WTC11 (cell line): ENCODE measurements around the gene HSD17B3. TPM values are rescaled to one million over a fixed set of nuclear protein-coding genes. Genes with fewer than 3 reads are reported as not detected.

Experiments used
- ATAC-seq: fragments of 200-7000 bp; cut with Tn5 transposase; 2 replicates; pipeline ENCODE4 v1.10.0; 2021; ENCODE audit warnings: mild to moderate bottlenecking, moderate library complexity
- CTCF ChIA-PET: fragments of 300-600 bp; sonication (Branson Sonifier 250); formaldehyde crosslinking; loops from one replicate; lab custom pipeline; 2021; ENCODE audit warnings: antibody characterized with exemption; lab: Charles Lee
- POLR2A ChIA-PET: fragments of 350-600 bp; sonication (Branson Sonifier 250); formaldehyde crosslinking; loops from one replicate; lab custom pipeline; 2021; ENCODE audit warnings: antibody characterized with exemption; lab: Charles Lee
- DNase-seq: peaks from one replicate; pipeline ENCODE4 v3.0.0; 2021; ENCODE audit warnings: low spot score
- H3K27ac Mint-ChIP-seq: 2 replicates; pipeline ENCODE4 v1.8.0; 2021; ENCODE audit warnings: mixed read lengths
- H3K27me3 Mint-ChIP-seq: 2 replicates; pipeline ENCODE4 v1.8.0; 2021; ENCODE audit warnings: low read depth, mild to moderate bottlenecking, moderate library complexity, mixed read lengths
- H3K36me3 Mint-ChIP-seq: 2 replicates; pipeline ENCODE4 v1.8.0; 2021; ENCODE audit warnings: mixed read lengths
- H3K4me1 Mint-ChIP-seq: 2 replicates; pipeline ENCODE4 v1.8.0; 2022; ENCODE audit warnings: mixed read lengths
- H3K4me3 Mint-ChIP-seq: 2 replicates; pipeline ENCODE4 v1.8.0; 2021; ENCODE audit warnings: mild to moderate bottlenecking, moderate library complexity, mixed read lengths
- H3K9me3 Mint-ChIP-seq: 2 replicates; pipeline ENCODE4 v1.8.0; 2021; ENCODE audit warnings: mixed read lengths
- ARID4B ChIP-seq: sonication (generic); formaldehyde crosslinking; IDR thresholded peaks from 2 replicates; pipeline ENCODE4 v1.8.0; 2023; ENCODE audit warnings: missing genetic modification reagents, mild to moderate bottlenecking, borderline replicate concordance
- CREB1 ChIP-seq: sonication (generic); formaldehyde crosslinking; IDR thresholded peaks from 2 replicates; pipeline ENCODE4 v1.8.0; 2023; ENCODE audit warnings: mild to moderate bottlenecking, missing genetic modification reagents
- FOXJ3 ChIP-seq: sonication (generic); formaldehyde crosslinking; IDR thresholded peaks from 2 replicates; pipeline ENCODE4 v1.9.0; 2021; ENCODE audit warnings: missing genetic modification reagents, mild to moderate bottlenecking, borderline replicate concordance
- GABPB1 ChIP-seq: sonication (generic); formaldehyde crosslinking; IDR thresholded peaks from 2 replicates; pipeline ENCODE4 v1.8.1; 2023; ENCODE audit warnings: mild to moderate bottlenecking, missing genetic modification reagents
- JAZF1 ChIP-seq: fragments of 250-450 bp; sonication (Bioruptor Pico); IDR thresholded peaks from 2 replicates; pipeline ENCODE4 v1.9.0; 2021; ENCODE audit warnings: moderate library complexity, mild to moderate bottlenecking, inconsistent platforms
- JUN ChIP-seq: sonication (generic); formaldehyde crosslinking; IDR thresholded peaks from 2 replicates; pipeline ENCODE4 v1.8.0; 2023; ENCODE audit warnings: mild to moderate bottlenecking, missing genetic modification reagents
- MXD4 ChIP-seq: fragments of 250-450 bp; sonication (Bioruptor Pico); IDR thresholded peaks from 2 replicates; pipeline ENCODE4 v1.8.0; 2021; ENCODE audit warnings: mild to moderate bottlenecking, moderate library complexity, borderline replicate concordance
- NFE2L1 ChIP-seq: sonication (generic); formaldehyde crosslinking; IDR thresholded peaks from 2 replicates; pipeline ENCODE4 v1.8.1; 2023; ENCODE audit warnings: missing genetic modification reagents
- RORB ChIP-seq: fragments of 250-450 bp; sonication (Bioruptor Pico); IDR thresholded peaks from 2 replicates; pipeline ENCODE4 v1.9.0; 2021; ENCODE audit warnings: mild to moderate bottlenecking
- ZBTB21 ChIP-seq: sonication (generic); formaldehyde crosslinking; IDR thresholded peaks from 2 replicates; pipeline ENCODE4 v1.8.1; 2023; ENCODE audit warnings: mild to moderate bottlenecking, missing genetic modification reagents, borderline replicate concordance
- ZNF219 ChIP-seq: sonication (generic); formaldehyde crosslinking; IDR thresholded peaks from 2 replicates; pipeline ENCODE4 v1.8.0; 2023; ENCODE audit warnings: missing genetic modification reagents, mild to moderate bottlenecking, borderline replicate concordance
- ZNF416 ChIP-seq: fragments of 250-450 bp; sonication (Bioruptor Pico); IDR thresholded peaks from 2 replicates; pipeline ENCODE4 v1.9.0; 2021; ENCODE audit warnings: mild to moderate bottlenecking, inconsistent platforms
- total RNA-seq: library from RNA; stranded (reverse); gene quantifications from 3 replicates; pipeline ENCODE4 v1.2.3, GENCODE V29; 2021
- TF ChIP-seq, protein P1 (sequence below): sonication (generic); formaldehyde crosslinking; IDR thresholded peaks from 2 replicates; pipeline ENCODE4 v1.8.0; 2022; ENCODE audit warnings: mild to moderate bottlenecking, missing genetic modification reagents
- TF ChIP-seq, protein P2 (sequence below): fragments of 250-450 bp; sonication (Bioruptor Pico); IDR thresholded peaks from 2 replicates; pipeline ENCODE4 v1.9.0; 2021; ENCODE audit warnings: moderate library complexity, mild to moderate bottlenecking, inconsistent platforms, borderline replicate concordance
- TF ChIP-seq, protein P3 (sequence below): fragments of 250-450 bp; sonication (Bioruptor Pico); IDR thresholded peaks from 2 replicates; pipeline ENCODE4 v1.9.0; 2021; ENCODE audit warnings: mild to moderate bottlenecking
- TF ChIP-seq, protein P4 (sequence below): sonication (generic); formaldehyde crosslinking; conservative IDR thresholded peaks from 2 replicates; pipeline ENCODE4 v1.8.1; 2023; ENCODE audit warnings: mild to moderate bottlenecking, low read depth, missing genetic modification reagents, moderate library complexity

The HSD17B3 gene
- total RNA-seq, 1 experiment from 2014 or later = not detected

DNA sequence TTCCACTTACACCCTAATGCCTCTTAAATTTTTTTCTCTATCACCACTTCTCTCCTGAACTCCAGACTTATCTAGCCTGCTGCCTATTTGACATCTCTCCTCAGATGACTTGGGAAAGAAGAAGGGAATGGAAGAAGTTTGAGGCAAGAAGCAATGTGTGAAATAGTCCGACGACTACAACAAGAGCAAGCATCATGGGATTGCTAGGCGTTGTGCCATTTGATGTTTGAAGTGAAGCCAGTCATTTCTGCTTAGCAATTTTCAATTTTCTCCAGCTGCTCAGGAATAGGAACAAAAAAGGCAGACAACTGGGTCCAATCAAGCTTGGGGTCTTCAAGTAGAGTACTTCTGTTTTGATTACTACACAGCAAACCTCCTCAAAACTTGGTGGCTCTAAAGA is 106.4 kb downstream of the HSD17B3 start:
- H3K27me3 Mint-ChIP-seq = peaks cover 9% of the 10 kb centered on the region
- H3K27ac Mint-ChIP-seq = no peak overlapping the region
- H3K4me3 Mint-ChIP-seq = no peak overlapping the region

GRCh38 chr9:96193236-96193755 is 108.7 kb downstream of the HSD17B3 start:
- peaks cover 52% of the 10 kb centered on the region for H3K9me3 Mint-ChIP-seq
- peaks cover 35% of the 10 kb centered on the region for H3K36me3 Mint-ChIP-seq
- peaks cover 5% of the 10 kb centered on the region; the same call in 1 of the 2 replicates for H3K4me1 Mint-ChIP-seq
- ChIA-PET CTCF (no interaction called here), POLR2A (no interaction called here)
- DNase-seq (no peak), ATAC-seq (peak; percentile 52)
- H3K27me3 Mint-ChIP-seq = peaks cover 9% of the 10 kb centered on the region
- no peak overlapping the region for H3K27ac Mint-ChIP-seq
- no peak overlapping the region for H3K4me3 Mint-ChIP-seq
- no peak for TF ChIP-seq ZNF219 (CRISPR knock-in tag)
- no peak for TF ChIP-seq JUN (CRISPR knock-in tag)
- TF ChIP-seq ARID4B = no peak
- TF ChIP-seq FOXJ3 (CRISPR knock-in tag) = no peak
- TF ChIP-seq, protein P1, sequence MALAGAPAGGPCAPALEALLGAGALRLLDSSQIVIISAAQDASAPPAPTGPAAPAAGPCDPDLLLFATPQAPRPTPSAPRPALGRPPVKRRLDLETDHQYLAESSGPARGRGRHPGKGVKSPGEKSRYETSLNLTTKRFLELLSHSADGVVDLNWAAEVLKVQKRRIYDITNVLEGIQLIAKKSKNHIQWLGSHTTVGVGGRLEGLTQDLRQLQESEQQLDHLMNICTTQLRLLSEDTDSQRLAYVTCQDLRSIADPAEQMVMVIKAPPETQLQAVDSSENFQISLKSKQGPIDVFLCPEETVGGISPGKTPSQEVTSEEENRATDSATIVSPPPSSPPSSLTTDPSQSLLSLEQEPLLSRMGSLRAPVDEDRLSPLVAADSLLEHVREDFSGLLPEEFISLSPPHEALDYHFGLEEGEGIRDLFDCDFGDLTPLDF = no peak
- TF ChIP-seq ZNF416 (CRISPR knock-in tag) = no peak

More for the DNA sequence above, 106.4 kb downstream of the HSD17B3 start:
- POLR2A ChIA-PET = no interaction called here
- ATAC-seq = no peak
- peaks cover 5% of the 10 kb centered on the region; the same call in 1 of the 2 replicates for H3K4me1 Mint-ChIP-seq
- no peak for TF ChIP-seq ZBTB21 (CRISPR knock-in tag)
- TF ChIP-seq, protein P2, sequence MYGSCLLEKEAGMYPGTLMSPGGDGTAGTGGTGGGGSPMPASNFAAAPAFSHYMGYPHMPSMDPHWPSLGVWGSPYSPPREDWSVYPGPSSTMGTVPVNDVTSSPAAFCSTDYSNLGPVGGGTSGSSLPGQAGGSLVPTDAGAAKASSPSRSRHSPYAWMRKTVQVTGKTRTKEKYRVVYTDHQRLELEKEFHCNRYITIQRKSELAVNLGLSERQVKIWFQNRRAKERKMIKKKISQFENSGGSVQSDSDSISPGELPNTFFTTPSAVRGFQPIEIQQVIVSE (CRISPR knock-in tag) = no peak
- TF ChIP-seq RORB (CRISPR knock-in tag) = no peak
- TF ChIP-seq, protein P3, sequence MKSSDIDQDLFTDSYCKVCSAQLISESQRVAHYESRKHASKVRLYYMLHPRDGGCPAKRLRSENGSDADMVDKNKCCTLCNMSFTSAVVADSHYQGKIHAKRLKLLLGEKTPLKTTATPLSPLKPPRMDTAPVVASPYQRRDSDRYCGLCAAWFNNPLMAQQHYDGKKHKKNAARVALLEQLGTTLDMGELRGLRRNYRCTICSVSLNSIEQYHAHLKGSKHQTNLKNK (CRISPR knock-in tag) = no peak
- no peak for TF ChIP-seq MXD4
- no peak for TF ChIP-seq JAZF1 (CRISPR knock-in tag)
- no peak for TF ChIP-seq JUN (CRISPR knock-in tag)
- no peak for TF ChIP-seq ARID4B
- TF ChIP-seq CREB1 = no peak
- TF ChIP-seq, protein P4, sequence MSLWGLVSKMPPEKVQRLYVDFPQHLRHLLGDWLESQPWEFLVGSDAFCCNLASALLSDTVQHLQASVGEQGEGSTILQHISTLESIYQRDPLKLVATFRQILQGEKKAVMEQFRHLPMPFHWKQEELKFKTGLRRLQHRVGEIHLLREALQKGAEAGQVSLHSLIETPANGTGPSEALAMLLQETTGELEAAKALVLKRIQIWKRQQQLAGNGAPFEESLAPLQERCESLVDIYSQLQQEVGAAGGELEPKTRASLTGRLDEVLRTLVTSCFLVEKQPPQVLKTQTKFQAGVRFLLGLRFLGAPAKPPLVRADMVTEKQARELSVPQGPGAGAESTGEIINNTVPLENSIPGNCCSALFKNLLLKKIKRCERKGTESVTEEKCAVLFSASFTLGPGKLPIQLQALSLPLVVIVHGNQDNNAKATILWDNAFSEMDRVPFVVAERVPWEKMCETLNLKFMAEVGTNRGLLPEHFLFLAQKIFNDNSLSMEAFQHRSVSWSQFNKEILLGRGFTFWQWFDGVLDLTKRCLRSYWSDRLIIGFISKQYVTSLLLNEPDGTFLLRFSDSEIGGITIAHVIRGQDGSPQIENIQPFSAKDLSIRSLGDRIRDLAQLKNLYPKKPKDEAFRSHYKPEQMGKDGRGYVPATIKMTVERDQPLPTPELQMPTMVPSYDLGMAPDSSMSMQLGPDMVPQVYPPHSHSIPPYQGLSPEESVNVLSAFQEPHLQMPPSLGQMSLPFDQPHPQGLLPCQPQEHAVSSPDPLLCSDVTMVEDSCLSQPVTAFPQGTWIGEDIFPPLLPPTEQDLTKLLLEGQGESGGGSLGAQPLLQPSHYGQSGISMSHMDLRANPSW (CRISPR knock-in tag) = no peak
- TF ChIP-seq GABPB1 = no peak
- no peak for TF ChIP-seq NFE2L1 (CRISPR knock-in tag)
- TF ChIP-seq, all 79 proteins: peak for 0
- CTCF ChIA-PET = no interaction called here
- Mint-ChIP-seq H3K36me3 (peaks cover 23% of the 10 kb centered on the region), H3K9me3 (peaks cover 43% of the 10 kb centered on the region)
- DNase-seq = no peak
